Esophagus squamous epithelium (tissue), 4 donors: Measurements from ENCODE around the gene BUB1.
"Not testable (repeated sequence)": the region's sequence is repeated elsewhere in the genome, so short reads cannot be mapped to it uniquely, and the experiment has no call there.

ENCODE experiments used
- CTCF ChIP-seq, 6 experiments: fragments of 450-650 bp in 4 of 6; fragments of 200-600 bp in 2 of 6; sonication (generic) in 2 of 6; IDR thresholded peaks; one replicate each; pipeline ENCODE4 v1.5.1; 2016 to 2019; ENCODE audit warnings: antibody characterized with exemption in 6 of 6, mild to moderate bottlenecking in 4 of 6, moderate library complexity in 4 of 6
- POLR2A ChIP-seq, 4 donors: fragments of 450-650 bp; IDR thresholded peaks; one replicate each; pipeline ENCODE4 v1.6.1; 2017; ENCODE audit warnings: antibody characterized with exemption in 4 of 4, mild to moderate bottlenecking in 4 of 4, moderate library complexity in 3 of 4

DNA sequence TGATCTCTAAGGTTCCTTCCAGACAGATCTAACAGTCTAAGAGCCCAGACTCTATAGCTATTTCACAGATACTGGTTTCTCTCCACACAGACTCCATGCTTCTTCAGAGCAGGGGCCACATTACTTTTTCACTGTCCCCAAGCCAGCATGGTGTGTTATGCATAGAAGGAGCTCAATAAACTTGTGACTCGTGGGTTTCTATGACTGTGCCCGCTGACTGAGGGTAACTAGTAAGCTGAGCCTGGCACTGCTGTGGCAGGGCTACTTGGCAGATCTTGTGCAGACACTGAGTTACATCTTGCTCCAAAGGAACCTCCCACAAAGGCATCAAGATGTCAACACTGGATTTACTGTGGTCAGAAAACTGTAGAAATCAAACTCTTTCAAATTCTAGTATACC, 85.9 kb downstream of the BUB1 start:
- not testable (repeated sequence) for TF ChIP-seq CTCF, POLR2A (IDR thresholded peaks at IDR 0.05)
